Uterus (tissue), 4 donors: ENCODE data around the gene SLC25A21. TPM values are rescaled to one million over a fixed set of nuclear protein-coding genes. Genes with fewer than 3 reads are reported as not detected.

Experiments used
- DNase-seq, 2 donors: peaks; one replicate each; pipeline ENCODE4 v3.0.0-alpha.2; 2019 to 2020
- H3K27ac ChIP-seq, 2 donors: fragments of 200-600 bp; sonication (generic); 1 replicate in 1 of 2; 2 replicates in 1 of 2; pipeline ENCODE4 v1.5.1; 2016 to 2018
- H3K27me3 ChIP-seq, 2 donors: fragments of 200-600 bp; sonication (generic); one replicate each; pipeline ENCODE4 v1.5.1; 2018 to 2019; ENCODE audit warnings: control low read depth in 1 of 2
- H3K36me3 ChIP-seq, 2 donors: fragments of 200-600 bp; sonication (generic); one replicate each; pipeline ENCODE4 v1.5.1; 2019; ENCODE audit warnings: control low read depth in 1 of 2
- H3K4me1 ChIP-seq, 2 donors: fragments of 200-600 bp; sonication (generic); one replicate each; pipeline ENCODE4 v1.5.1; 2018 to 2019; ENCODE audit warnings: control low read depth in 1 of 2
- H3K4me3 ChIP-seq, 2 donors: fragments of 200-600 bp; sonication (generic); 1 replicate in 1 of 2; 2 replicates in 1 of 2; pipeline ENCODE4 v1.5.1; 2018 to 2019; ENCODE audit warnings: mild to moderate bottlenecking in 1 of 2
- H3K9me3 ChIP-seq, 2 donors: fragments of 200-600 bp; sonication (generic); one replicate each; pipeline ENCODE4 v1.5.1; 2019; ENCODE audit warnings: control low read depth in 1 of 2
- CTCF ChIP-seq, 4 experiments: fragments of 200-600 bp in 2 of 4; fragments of 450-650 bp in 2 of 4; sonication (generic) in 2 of 4; IDR thresholded peaks; one replicate each; pipeline ENCODE4 v1.5.1; 2016 to 2019; ENCODE audit warnings: antibody characterized with exemption in 4 of 4, mild to moderate bottlenecking in 2 of 4, moderate library complexity in 1 of 4
- POLR2A ChIP-seq, 2 donors: fragments of 450-650 bp; IDR thresholded peaks; one replicate each; pipeline ENCODE4 v1.6.1; 2016; ENCODE audit warnings: antibody characterized with exemption in 2 of 2, mild to moderate bottlenecking in 1 of 2, moderate library complexity in 1 of 2
- intact Hi-C: fragments of 100-400 bp; cut with DNase I; formaldehyde crosslinking; loops from one replicate; pipeline ENCODE4 v1.15.1; 2023; ENCODE audit warnings: low total_unique reads
- total RNA-seq, 4 donors: library from RNA; depleted of rRNA in 3 of 4; stranded (reverse); fragments of >200 nt in 3 of 4; gene quantifications; one replicate each; pipeline versions ENCODE4 v1.1.0 to v1.2.4, GENCODE V29; 2014 to 2023
- donor health status: DM: yes; HTN: yes; CAD: no.

SLC25A21 gene
- total RNA-seq, 4 donors from 2014 or later: under 0.01 to 3.0 (median 2.0) TPM; not detected in 1

- Histone ChIP-seq H3K36me3 (no peaks in the 10 kb centered on the region), H3K27me3 (peaks cover 0 to 28% of the 10 kb centered on the region in 2 donors), H3K9me3 (no peaks in the 10 kb centered on the region), H3K27ac (no peak overlapping the region), H3K4me1 (no peaks in the 10 kb centered on the region), H3K4me3 (no peak overlapping the region)
- intact Hi-C loops: no loop called here
- DNase-seq: no peak
- TF ChIP-seq POLR2A (IDR thresholded peaks at IDR 0.05) (no peak), CTCF (IDR thresholded peaks at IDR 0.05) (no peak)
Observed at GRCh38 chr14:36675581-36675980, 496.8 kb downstream of the SLC25A21 start.

GRCh38 chr14:36674659-36675058, 497.7 kb downstream of the SLC25A21 start:
- Histone ChIP-seq H3K9me3 (no peaks in the 10 kb centered on the region), H3K4me1 (no peaks in the 10 kb centered on the region), H3K4me3 (no peak overlapping the region), H3K27me3 (peaks cover 0 to 37% of the 10 kb centered on the region in 2 donors), H3K36me3 (no peaks in the 10 kb centered on the region), H3K27ac (no peak overlapping the region)
- DNase-seq: no peak
- intact Hi-C loops: no loop called here
- TF ChIP-seq CTCF (IDR thresholded peaks at IDR 0.05) (no peak), POLR2A (IDR thresholded peaks at IDR 0.05) (no peak)

- TF ChIP-seq CTCF (IDR thresholded peaks at IDR 0.05): no peak
- TF ChIP-seq POLR2A (IDR thresholded peaks at IDR 0.05): no peak
- Histone ChIP-seq H3K36me3 (no peaks in the 10 kb centered on the region), H3K27ac (no peak overlapping the region), H3K4me1 (no peaks in the 10 kb centered on the region), H3K27me3 (peaks cover 0 to 62% of the 10 kb centered on the region in 2 donors), H3K9me3 (no peaks in the 10 kb centered on the region), H3K4me3 (no peak overlapping the region)
- intact Hi-C loops: no loop called here
- no peak for DNase-seq
Observed at GRCh38 chr14:36672095-36672494, 500.3 kb downstream of the SLC25A21 start.

GRCh38 chr14:36671149-36671548, 501.3 kb downstream of the SLC25A21 start:
- H3K27me3 ChIP-seq: peaks cover 0 to 71% of the 10 kb centered on the region in 2 donors

GRCh38 chr14:36667679-36668078, 504.7 kb downstream of the SLC25A21 start:
- Histone ChIP-seq H3K4me1 (peaks cover 0 to 3% of the 10 kb centered on the region in 2 donors), H3K4me3 (no peak overlapping the region), H3K27me3 (peaks cover 8 to 98% of the 10 kb centered on the region in 2 donors), H3K9me3 (no peaks in the 10 kb centered on the region), H3K27ac (no peak overlapping the region), H3K36me3 (no peaks in the 10 kb centered on the region)
- TF ChIP-seq CTCF (IDR thresholded peaks at IDR 0.05) (no peak), POLR2A (IDR thresholded peaks at IDR 0.05) (no peak)
- DNase-seq: no peak
- intact Hi-C loops: no loop called here

More at GRCh38 chr14:36671149-36671548, 501.3 kb downstream of the SLC25A21 start:
- DNase-seq: no peak
- Histone ChIP-seq H3K27ac (no peak overlapping the region), H3K4me1 (no peaks in the 10 kb centered on the region), H3K36me3 (no peaks in the 10 kb centered on the region), H3K4me3 (no peak overlapping the region), H3K9me3 (no peaks in the 10 kb centered on the region)
- intact Hi-C loops: no loop called here
- no peak for TF ChIP-seq POLR2A (IDR thresholded peaks at IDR 0.05)
- no peak for TF ChIP-seq CTCF (IDR thresholded peaks at IDR 0.05)
